NCI-H748 treated with DMSO at 0.1 percent for 48 hours (cell line): ENCODE measurements around the gene TBK1.

Source experiments
- DNase-seq: peaks from one replicate; lab custom pipeline; 2025; lab: John Stamatoyannopoulos, UW

The TBK1 gene

DNA sequence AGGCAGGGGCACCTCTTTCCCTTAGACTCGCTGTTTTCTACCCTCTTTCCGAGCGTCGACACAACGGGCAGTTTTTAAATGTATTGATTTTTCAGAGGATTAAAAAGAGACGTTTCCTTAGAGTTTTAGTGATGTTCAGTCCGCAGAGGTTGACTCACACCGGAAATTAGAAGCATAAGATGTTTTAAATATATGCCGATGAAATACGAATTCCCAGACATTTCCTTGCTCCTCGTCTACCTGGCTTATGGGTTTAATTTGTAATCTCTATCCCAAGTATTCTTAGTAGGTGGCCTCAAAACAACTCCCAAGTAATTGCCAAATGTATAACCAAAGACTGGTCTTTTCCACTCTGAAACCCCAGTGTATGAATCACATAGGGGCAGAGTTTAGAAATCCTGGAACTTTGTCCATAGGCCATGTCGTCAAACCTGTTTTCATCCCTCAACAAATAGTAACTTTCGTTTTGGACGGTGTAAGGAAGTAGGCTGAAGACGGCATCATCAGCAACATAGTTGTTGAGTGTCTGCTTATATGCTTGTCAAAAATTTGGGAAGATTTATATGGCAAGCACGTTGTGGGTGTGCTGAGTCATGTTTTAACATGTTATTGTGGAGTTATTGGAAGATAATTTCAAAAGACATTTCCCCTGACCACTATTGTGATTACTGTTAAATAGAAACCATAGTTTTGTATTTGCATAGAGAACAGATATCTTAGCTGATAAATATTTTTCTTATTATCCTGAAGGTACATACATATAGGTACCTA is 824 bp downstream of the TBK1 start:
- peak; percentile 31 for DNase-seq

GRCh38 chr12:64455506-64455905 is 3.6 kb downstream of the TBK1 start:
- no peak for DNase-seq

GRCh38 chr12:64456119-64456518 is 4.2 kb downstream of the TBK1 start:
- DNase-seq: no peak

DNA sequence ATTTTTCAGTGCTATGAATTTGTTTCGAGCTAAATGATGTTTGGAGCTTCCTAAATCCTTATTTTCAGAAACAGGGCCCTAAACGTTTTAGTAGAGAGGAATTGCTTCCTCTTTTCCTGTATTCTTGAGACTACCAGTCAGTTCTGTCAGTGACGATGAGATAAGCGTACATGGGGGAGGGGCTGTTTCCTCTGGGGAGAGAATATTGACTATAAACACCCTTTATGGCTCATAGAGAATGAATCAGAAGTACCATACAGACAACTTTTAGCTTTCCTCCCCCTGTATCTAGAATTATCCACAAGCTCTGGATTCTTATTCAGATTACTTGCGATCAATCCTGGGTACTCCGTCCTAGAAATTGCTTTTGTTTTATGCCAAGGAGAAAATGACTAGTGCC is 5.1 kb downstream of the TBK1 start:
- no peak for DNase-seq

GRCh38 chr12:64457466-64457865 is 5.5 kb downstream of the TBK1 start:
- DNase-seq: no peak

GRCh38 chr12:64457923-64458322 is 6.0 kb downstream of the TBK1 start:
- no peak for DNase-seq

- DNase-seq: no peak
Measured at GRCh38 chr12:64459394-64459891, 7.5 kb downstream of the TBK1 start.

DNA sequence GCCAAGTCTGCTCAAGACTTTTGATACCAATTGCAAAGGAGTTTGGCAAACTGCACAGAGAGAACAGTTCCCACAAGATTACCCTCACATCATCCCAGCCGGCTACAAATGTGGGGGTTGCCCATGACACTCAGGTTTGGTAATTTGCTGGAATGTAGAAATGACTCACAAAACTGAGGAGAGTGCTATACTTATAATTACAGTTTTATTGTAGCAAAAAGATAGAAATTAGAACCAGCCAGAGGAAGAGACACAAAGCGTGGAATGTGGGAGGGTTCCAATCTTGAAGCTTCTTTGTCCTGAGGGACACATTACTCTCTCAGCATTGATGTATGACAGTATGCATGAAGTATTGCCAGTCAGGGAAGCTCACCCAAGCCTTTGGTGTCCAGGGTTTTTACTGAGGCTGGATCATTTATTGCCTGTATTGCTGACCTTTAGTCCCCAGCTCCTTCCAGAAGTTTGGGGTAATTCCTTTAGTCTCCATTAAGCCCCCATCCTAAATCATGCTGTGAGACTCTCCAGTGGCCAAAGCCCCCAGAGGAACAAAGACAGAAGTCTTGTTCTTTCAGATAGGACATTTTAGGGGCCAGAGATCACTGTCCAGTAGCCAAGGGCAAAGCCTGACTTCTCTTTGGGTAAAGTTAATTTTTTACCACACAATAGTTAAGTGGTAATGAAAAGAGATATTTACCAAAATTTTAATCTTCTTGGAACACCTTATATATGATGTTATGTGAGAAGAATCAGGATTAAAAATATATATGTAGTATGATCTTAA is 9.9 kb downstream of the TBK1 start:
- DNase-seq: no peak

- DNase-seq: no peak
Measured at GRCh38 chr12:64466178-64466577, 14.3 kb downstream of the TBK1 start.

GRCh38 chr12:64468966-64469365 is 17.0 kb downstream of the TBK1 start:
- no peak for DNase-seq

DNA sequence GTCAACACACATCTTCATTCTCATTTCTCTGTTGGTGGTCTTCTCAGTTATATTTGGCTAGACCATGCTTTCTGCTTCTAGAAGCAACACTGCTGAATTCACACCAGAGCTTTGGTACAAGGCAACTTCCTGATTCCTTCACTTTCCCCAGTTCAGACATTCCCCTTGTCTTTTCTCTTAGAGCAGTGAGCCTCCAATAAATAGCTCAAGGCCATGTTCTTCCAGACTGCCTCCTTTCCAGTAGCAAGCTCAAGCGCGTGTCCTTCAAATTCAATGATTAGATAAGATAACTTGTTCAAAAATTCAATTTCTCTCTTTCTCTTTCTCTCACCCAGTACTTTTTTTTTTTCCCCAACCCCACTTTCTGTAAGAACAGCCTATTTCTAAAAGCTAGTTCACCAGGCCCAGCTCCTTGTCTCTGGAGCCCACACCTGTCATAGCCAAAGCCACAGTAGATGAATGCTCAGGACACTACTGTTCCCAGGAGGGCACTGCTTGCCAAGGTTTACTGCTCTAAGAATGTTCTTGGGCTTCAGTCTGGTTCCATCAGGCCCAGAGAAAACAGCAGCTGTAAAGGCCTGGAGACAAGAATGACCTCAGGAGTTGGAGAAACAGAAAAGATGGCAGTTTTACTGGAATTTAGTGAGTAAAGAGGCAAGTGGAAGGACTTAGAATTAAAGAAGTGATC is 17.7 kb downstream of the TBK1 start:
- no peak for DNase-seq

- no peak for DNase-seq
Measured at GRCh38 chr12:64470495-64470894, 18.6 kb downstream of the TBK1 start.

DNA sequence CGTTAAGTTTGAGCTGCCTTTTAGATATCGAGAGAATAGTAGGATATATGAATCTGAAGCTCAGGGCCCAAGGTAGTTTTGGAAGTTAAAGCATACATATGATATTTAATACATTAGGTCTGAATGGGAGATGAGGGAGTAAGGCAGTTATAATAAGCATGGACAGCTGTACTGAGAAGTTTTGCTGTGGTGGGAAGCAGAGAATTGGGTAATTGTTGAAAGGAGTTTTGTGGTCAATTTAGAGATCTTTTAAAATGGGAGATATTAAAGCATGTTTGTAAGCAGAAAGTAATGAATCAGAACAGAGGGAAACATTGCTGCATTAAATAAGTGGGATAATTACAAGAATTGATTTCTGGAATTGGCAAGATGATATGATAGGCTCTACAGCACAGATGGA is 21.3 kb downstream of the TBK1 start:
- DNase-seq: no peak

DNA sequence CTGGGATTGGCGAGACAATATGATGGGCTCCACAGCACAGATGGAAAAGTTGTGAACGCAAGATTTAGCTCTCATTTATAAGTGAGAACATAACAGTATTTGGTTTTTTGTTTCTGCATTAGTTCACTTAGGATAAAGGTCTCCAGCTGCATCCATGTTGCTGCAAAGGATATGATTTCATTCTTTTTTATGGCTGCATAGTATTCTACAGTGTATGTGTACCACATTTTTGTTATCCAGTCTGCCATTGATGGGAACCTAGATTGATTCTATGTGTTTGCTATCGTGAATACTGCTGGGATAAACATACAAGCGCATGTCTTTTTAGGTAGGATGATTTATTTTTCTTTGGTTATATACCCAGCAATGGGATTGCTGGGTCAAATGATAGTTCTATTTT is 23.6 kb downstream of the TBK1 start:
- no peak for DNase-seq

GRCh38 chr12:64476844-64477243 is 24.9 kb downstream of the TBK1 start:
- no peak for DNase-seq

GRCh38 chr12:64478661-64479060 is 26.7 kb downstream of the TBK1 start:
- no peak for DNase-seq

DNA sequence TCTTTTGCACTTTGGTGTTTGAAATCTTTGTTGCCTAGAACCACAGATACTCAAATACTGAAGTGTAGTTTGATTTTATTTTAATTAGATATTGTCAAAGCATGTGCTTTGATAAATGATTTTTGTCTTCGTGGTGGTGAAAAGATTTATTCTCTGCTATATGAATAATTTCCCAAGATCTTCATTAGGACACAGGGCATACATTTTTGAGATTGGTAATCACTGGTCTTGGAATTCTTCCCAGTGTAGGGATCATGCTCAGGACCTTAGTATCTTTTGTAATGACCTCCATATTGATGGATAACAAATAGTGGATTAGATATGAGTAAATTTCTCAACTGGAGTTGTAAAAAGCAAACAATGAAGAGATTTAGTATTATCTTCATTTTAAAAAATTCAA is 28.2 kb downstream of the TBK1 start:
- no peak for DNase-seq

- DNase-seq: no peak
Measured at GRCh38 chr12:64486657-64487056, 34.7 kb downstream of the TBK1 start.

DNA sequence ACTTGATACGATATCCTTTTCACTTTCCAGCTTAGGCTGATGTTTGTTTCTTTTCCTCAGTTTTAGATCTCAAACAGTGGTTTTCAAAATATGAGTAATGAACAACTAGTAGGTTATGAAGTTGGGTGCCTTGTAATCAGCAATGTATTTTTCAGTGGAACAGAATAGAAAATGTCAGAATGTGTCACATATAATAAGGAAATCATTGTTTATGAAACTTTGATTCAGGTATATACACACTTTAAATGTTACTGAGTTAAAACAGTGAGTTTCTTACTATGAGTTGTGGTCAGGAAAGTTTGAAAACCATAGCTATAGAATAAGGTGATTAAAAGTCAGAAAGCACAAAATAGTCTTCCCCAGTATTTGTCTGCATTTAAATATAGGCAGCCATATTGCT is 39.8 kb downstream of the TBK1 start:
- no peak for DNase-seq

GRCh38 chr12:64493513-64493912 is 41.6 kb downstream of the TBK1 start:
- no peak for DNase-seq

- no peak for DNase-seq
Measured at GRCh38 chr12:64494998-64495729, 43.2 kb downstream of the TBK1 start.

- no peak for DNase-seq
Measured at GRCh38 chr12:64496839-64497400, 45.0 kb downstream of the TBK1 start.
